HG03064 (cell line): Measurements from ENCODE around the gene NRG2.

Experiments
- ATAC-seq: cut with Tn5 transposase; IDR thresholded peaks from one replicate; pipeline ENCODE4 v1.9.1; 2021; ENCODE audit warnings: low read depth; ENCODE audit not compliant: unreplicated experiment

The NRG2 gene

DNA sequence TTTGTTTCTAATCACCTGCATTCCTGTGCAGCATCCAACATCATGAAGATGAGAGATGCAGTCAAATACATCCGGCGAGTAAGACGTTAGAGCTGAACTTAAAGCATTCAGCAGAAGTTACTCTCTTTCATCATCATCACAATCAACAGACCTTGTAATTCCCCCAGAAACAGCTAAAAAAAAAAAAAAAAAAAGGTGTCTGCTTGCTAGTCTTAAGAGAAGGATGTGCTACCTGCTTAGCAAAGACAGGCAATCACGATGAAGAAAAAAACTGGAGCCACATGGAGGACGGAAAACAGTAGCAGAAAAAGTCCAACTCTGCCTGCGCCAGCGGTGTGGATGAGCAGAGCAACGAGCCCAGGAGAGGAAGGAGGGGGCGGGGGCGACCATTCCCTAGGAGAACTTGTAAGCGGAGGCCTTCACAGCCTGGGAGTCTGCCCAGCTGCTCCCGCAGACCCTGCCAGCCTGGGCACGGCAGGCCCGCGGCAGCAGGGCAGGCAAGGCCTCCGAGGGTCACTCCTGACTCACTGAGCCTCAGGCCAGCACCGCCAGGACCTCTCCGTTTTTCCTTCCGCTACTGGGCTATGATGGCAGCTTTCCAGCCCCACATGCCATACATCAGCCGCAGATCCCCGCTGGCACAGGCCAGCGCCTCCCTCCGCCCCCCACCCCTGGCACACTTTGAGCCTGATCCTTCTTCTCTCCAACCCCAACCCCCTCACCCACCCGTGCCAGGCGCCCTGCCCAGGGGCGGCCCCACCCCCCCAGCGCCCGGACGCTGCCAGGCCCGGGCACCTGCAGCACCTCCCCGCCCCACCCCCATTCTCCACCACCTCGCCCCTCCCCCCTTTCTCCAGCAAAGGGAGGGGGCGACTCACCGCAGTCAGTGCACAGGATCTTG, 1.4 kb downstream of the NRG2 start:
- ATAC-seq: no peak

GRCh38 chr5:140041099-140041491, 2.0 kb downstream of the NRG2 start:
- ATAC-seq: no peak

GRCh38 chr5:140040358-140040757, 2.7 kb downstream of the NRG2 start:
- ATAC-seq: no peak

DNA sequence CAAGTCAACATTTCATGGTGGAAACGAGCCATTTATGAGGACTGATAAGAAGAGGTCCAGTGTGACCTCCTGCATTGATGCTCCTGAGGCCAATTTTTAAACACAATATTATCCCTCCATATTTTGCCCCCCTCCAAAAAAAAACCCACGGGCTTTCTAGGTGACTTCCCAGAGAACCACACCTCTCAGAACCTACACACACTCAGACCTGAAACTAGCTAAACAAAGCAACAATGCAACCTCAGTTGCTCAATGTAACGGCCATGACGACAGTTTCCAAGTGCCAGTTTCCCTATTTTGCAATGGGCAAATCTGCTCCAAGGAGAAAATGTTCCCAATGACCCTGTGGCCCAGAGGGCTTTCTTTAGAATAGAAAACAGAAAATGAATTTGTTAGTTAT, 3.5 kb downstream of the NRG2 start:
- no peak for ATAC-seq

DNA sequence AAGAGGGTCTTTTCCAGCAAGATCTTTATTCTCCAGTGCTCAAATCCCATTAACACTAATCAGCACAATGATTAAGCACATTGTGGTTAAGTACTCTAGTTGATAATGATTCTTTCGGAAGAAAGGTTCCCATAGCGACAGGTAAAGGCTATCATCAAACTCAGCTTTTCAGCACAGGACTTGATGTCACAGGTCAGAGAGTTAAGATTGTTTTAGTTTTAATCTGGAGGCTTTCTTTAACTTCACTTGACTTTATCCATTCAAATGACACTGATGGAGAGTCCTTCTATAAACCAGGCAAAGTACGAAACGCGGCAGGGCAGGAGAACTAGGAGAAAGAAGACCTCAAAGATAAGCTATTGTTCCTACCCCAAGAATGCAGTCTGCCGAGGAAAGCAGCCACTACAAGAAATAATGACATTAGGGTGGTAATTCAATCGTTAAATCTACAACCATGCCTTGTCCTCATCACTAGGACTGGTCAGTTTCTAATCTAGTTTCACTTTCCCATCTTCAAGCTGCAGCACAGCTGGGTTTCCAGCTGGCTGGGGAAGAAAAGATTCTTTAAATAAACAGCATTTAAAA, 4.6 kb downstream of the NRG2 start:
- ATAC-seq: no peak

- ATAC-seq: no peak
These were observed 6.1 kb downstream of the NRG2 start for GRCh38 chr5:140037012-140037411.

GRCh38 chr5:140035881-140036280, 7.2 kb downstream of the NRG2 start:
- ATAC-seq: no peak

DNA sequence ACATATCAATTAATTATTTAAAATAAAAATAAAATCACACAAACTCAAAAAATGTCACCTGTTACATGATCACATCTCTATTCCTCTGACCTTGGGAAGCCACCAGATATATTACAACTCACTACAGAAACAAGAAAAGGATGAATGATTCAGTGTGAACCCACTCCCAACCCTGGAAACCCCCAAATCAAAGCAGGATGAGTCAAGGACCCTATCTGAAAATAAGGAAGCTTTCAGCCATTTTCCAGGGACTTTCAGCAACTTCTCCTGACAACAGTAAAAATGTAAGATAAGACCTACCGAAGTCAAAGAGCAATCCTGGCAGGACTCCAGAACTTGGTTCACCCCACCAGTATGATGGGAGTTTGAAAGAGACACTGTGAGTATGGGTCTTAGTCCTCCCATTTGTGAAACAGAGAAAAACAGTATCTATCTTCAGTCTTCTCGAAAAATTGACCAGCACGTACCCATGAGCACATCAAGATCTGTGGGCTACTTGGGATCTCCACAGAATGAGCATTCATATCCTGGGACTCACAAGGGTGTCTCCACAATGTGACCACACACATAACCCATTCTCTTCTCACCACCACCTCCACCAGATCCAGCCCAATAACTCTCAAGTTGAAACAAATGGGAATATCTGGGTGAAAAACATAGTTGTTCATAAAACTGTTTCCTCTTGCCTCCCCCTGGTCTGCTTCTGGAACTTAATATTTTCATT, 9.9 kb downstream of the NRG2 start:
- no peak for ATAC-seq

DNA sequence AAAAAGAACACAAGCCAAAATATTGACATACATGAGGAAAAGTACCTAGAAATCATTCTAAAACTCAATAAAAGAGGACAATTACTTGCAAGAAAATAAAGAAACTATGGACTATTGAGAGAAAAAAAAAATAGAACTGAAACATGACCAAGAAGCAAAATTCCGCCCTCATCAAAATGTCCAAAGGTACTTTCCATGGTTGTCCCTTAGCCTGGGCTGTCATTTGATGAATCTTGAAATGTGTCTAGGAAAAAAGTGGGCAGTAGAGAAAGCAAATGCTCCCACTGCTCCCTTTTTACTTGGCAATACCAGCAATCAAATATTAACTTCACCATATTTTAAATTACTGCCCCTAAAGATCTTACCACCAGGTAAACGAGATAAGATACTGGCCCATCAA, 10.8 kb downstream of the NRG2 start:
- ATAC-seq: no peak

DNA sequence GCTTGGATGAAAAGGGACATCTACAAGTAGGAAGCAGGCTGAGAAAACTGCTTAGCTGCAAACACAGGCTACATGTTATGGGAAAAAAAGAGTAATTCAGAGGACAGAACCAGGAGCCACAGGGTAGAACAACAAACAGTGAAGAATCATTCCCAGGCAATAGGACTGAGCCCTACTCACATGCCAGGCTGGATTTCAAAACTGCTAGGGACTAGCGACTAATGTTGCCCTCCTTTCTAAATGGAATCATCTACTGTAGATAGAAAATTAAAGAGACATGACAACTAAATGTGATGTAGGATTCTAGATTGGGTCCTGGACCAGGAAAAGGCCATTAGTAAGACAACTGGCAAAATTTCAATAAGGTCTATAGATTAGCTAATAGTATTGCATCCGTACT, 15.3 kb downstream of the NRG2 start:
- ATAC-seq: no peak

DNA sequence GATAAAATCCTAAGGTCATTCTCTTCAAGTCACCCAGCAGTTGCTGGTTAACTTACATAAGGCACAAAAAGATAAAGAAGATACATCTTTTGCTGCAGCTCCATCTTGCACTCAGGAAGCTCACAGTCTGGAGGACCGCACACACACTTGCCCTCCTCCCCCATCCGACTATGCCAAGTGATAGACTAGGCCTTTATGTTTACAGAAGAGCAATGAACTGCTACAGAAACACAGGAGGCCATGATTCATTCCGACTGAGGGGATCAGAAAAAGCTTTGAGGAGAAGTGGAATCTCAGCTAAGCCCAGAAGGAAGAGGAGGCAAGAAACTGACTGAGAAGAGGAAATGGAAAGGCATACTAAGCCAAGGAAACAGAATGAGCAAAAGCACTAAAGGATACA, 17.4 kb downstream of the NRG2 start:
- no peak for ATAC-seq

GRCh38 chr5:140024928-140025327, 18.2 kb downstream of the NRG2 start:
- no peak for ATAC-seq

DNA sequence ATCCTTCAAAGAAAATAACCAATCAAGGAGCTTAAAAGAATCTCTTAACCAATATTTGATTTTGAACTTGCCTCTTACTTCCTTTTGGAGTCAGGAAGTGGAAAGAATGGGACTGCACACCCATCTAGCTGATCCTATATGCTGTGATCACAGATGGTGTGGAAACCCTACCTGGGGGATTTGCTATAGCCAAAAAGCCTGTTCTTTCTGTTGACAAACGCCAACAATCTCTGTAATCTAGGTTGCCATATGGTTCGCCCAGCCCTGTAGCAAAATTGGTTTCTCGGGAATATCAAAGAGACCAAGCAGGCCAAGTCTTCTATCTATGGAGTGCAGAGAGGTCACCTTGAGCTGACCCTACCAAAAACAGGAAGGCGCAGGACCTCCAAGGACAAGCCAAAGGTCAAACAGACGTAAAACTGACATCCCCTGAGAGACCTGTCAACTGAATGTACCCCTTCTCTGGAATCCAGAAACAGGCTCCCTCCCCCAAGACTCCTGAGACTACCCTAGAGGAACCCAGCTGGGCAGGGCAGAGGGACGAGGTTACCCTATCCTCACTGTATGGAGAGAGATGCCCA, 19.4 kb downstream of the NRG2 start:
- ATAC-seq: no peak

DNA sequence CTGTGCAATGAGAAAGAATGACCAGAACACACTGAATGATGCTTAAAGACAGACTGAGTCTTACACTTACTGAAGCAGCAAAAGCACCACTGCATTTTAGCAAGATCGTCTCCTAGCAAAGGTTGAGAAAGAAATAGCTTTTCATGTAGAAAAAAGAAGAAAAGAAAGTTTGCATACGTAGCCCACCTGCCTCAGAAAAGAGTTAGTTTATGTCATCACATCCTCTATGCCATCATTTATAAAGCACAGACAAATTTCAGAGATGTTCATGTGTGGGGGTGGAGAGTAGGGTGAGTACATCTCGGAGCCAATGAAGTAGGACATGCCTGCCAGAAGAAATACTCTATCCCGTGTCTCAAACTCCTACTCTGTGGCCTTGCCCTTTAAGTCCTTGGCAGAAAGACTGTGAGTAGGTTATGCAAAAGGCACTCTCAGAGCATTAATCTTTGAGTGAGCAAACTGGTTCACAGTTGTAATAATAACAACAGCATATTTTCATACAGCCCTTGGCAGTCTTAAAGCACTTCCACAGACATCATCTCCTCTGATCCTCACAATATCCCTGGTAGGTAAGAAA, 22.4 kb downstream of the NRG2 start:
- ATAC-seq: no peak

DNA sequence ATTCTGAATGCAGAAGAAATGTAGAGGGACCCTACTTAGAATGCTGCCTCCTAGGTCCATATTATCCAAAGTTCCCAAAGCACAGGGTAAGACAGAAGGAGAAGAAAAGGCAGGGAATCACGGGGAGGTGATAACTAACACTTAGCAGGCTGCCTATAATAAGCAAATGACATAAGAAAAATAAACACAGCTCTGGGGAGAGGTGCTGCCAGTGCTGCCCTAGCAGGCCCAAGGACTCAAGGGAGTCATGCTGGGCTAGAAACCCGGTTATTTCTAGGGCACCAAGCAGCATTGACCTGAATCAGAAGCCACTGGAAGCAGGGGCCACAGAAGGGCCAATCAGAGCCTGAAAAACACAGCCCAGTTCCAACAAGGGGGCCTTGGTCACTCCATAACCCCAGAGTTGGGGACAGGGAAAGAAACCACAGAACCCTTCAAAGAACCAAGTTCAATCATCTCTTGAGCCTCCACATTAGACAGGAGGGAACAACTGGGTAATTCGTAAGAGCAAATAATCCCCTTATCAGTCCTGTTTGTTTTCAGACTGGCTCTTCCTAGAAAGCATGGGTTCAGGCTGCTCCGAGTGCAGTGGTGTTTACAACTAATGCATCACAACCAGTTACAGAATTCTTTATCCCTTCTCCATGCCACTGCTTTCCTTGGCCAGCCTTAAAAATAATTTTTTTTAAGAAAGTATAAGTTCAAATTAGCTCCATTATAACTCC, 24.0 kb downstream of the NRG2 start:
- no peak for ATAC-seq

- ATAC-seq: no peak
These were observed 24.6 kb downstream of the NRG2 start for GRCh38 chr5:140018517-140018916.

GRCh38 chr5:140018096-140018481, 25.0 kb downstream of the NRG2 start:
- ATAC-seq: no peak

GRCh38 chr5:140017397-140018095, 25.6 kb downstream of the NRG2 start:
- no peak for ATAC-seq

DNA sequence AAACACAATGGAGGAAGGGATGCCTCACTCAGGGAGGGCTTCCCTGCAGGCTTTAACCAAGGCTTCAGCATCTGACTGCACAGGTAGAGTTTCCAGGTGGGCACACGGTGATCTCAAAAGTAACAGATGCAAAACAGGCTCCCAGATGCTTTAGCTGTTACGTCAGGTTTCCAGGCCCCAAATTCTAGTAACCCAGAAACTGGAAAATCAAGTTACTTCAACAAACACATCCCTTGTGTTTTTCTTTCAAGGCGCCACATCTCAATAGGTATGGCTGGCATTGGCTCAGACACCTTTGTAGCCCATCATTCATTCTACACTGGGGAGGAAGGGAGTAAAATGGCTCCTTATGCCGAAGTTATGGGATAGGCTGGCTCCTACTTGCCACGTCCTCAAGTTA, 27.4 kb downstream of the NRG2 start:
- no peak for ATAC-seq

DNA sequence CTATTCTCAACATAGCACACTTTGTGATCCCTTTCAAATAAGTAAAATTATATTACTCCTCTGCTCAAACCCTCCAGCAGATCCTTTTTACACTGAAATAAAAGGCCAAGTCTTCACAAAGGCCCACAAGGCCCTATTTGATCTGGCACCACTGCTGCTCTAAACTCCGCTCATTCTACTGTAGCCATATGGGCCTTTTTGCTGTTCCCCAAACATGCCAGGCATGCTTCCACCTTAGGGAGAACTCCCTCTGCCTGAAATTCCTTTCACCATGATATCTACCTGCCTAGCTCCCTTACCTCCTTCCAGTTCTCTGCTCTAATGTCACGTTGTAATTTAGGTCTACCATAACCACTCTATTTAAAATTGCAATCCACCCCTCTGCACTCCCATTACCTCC, 28.3 kb downstream of the NRG2 start:
- no peak for ATAC-seq
